ENCODE measurements around the gene CIBAR2.
A peak's percentile ranks its signal among the peaks of the same experiment; 100 is the strongest.

CIBAR2 gene

GRCh38 chr16:85081765-85082164 lies 30.5 kb downstream of the CIBAR2 start:
- DNase-seq = no peak

GRCh38 chr16:85081038-85081437 lies 31.2 kb downstream of the CIBAR2 start:
- DNase-seq = no peak

- DNase-seq = no peak
Observed at GRCh38 chr16:85079785-85080570, 32.3 kb downstream of the CIBAR2 start.

- no peak for DNase-seq
Observed at GRCh38 chr16:85078952-85079351, 33.3 kb downstream of the CIBAR2 start.

- no peak for DNase-seq
Observed at GRCh38 chr16:85078226-85078625, 34.0 kb downstream of the CIBAR2 start.

- no peak for DNase-seq
Observed at GRCh38 chr16:85077576-85078125, 34.6 kb downstream of the CIBAR2 start.

- DNase-seq = no peak
Observed at GRCh38 chr16:85077039-85077438, 35.2 kb downstream of the CIBAR2 start.

GRCh38 chr16:85075236-85075924 lies 36.9 kb downstream of the CIBAR2 start:
- DNase-seq = no peak

GRCh38 chr16:85074225-85074914 lies 37.9 kb downstream of the CIBAR2 start:
- no peak for DNase-seq

- peak; percentile 83 for DNase-seq
Observed at GRCh38 chr16:85072947-85073346, 39.3 kb downstream of the CIBAR2 start.

GRCh38 chr16:85072076-85072860 lies 40.0 kb downstream of the CIBAR2 start:
- no peak for DNase-seq

- no peak for DNase-seq
Observed at GRCh38 chr16:85069171-85069570, 43.1 kb downstream of the CIBAR2 start.

GRCh38 chr16:85068746-85069145 lies 43.5 kb downstream of the CIBAR2 start:
- no peak for DNase-seq

- no peak for DNase-seq
Observed at GRCh38 chr16:85067426-85067825, 44.8 kb downstream of the CIBAR2 start.

- no peak for DNase-seq
Observed at GRCh38 chr16:85067024-85067423, 45.2 kb downstream of the CIBAR2 start.

- DNase-seq = no peak
Observed at GRCh38 chr16:85066346-85066885, 45.9 kb downstream of the CIBAR2 start.

GRCh38 chr16:85065099-85065498 lies 47.2 kb downstream of the CIBAR2 start:
- DNase-seq = no peak

- no peak for DNase-seq
Observed at GRCh38 chr16:85064186-85064585, 48.1 kb downstream of the CIBAR2 start.

- no peak for DNase-seq
Observed at GRCh38 chr16:85062845-85063244, 49.4 kb downstream of the CIBAR2 start.

- DNase-seq = no peak
Observed at GRCh38 chr16:85062323-85062722, 49.9 kb downstream of the CIBAR2 start.

GRCh38 chr16:85061566-85061965 lies 50.7 kb downstream of the CIBAR2 start:
- no peak for DNase-seq

GRCh38 chr16:85058909-85059308 lies 53.4 kb downstream of the CIBAR2 start:
- DNase-seq = no peak

All from NCI-H2227 treated with DMSO at 0.1 percent for 48 hours (cell line).